SK-N-SH treated with all-trans-retinoic acid at 6 μM for 48 hours (cell line): ENCODE measurements around the gene LPP.
A peak's percentile ranks its signal among the peaks of the same experiment; 100 is the strongest.

ENCODE experiments used
- ATAC-seq: fragments of 200-7000 bp; cut with Tn5 transposase; 3 replicates; pipeline ENCODE4 v1.9.1; 2020; ENCODE audit warnings: mild to moderate bottlenecking, moderate library complexity
- BACH2 ChIP-seq: fragments of 250-450 bp; sonication (Bioruptor Pico); IDR thresholded peaks from 2 replicates; pipeline ENCODE4 v1.9.0; 2021; ENCODE audit warnings: mild to moderate bottlenecking, borderline replicate concordance
- CSDC2 ChIP-seq: fragments of 250-450 bp; sonication (Bioruptor Pico); IDR thresholded peaks from 2 replicates; pipeline ENCODE4 v1.5.0; 2020; ENCODE audit warnings: mild to moderate bottlenecking, moderate library complexity
- GLIS3 ChIP-seq: fragments of 250-450 bp; sonication (Bioruptor Pico); IDR thresholded peaks from 2 replicates; pipeline ENCODE4 v1.5.0; 2020; ENCODE audit warnings: mild to moderate bottlenecking, moderate library complexity
- ISL1 ChIP-seq: fragments of 250-450 bp; sonication (Bioruptor Pico); IDR thresholded peaks from 2 replicates; pipeline ENCODE4 v2.1.2; 2022; ENCODE audit warnings: mild to moderate bottlenecking, moderate library complexity
- OSR1 ChIP-seq: fragments of 250-450 bp; sonication (Bioruptor Pico); IDR thresholded peaks from 2 replicates; pipeline ENCODE4 v1.8.0; 2022; ENCODE audit warnings: moderate library complexity, mild to moderate bottlenecking, inconsistent platforms
- PPARA ChIP-seq: fragments of 250-450 bp; sonication (Bioruptor Pico); IDR thresholded peaks from 2 replicates; pipeline ENCODE4 v1.5.0; 2020; ENCODE audit warnings: mild to moderate bottlenecking, borderline replicate concordance
- RARB ChIP-seq: fragments of 250-450 bp; sonication (Bioruptor Pico); IDR thresholded peaks from 2 replicates; pipeline ENCODE4 v1.8.0; 2021; ENCODE audit warnings: mild to moderate bottlenecking, moderate library complexity
- SNAI2 ChIP-seq: fragments of 250-450 bp; sonication (Bioruptor Pico); IDR thresholded peaks from 2 replicates; pipeline ENCODE4 v1.5.0; 2020; ENCODE audit warnings: mild to moderate bottlenecking, moderate library complexity
- TOX ChIP-seq: fragments of 250-450 bp; sonication (Bioruptor Pico); IDR thresholded peaks from 2 replicates; pipeline ENCODE4 v1.8.0; 2021; ENCODE audit warnings: mild to moderate bottlenecking, moderate library complexity, borderline replicate concordance
- ZC3H10 ChIP-seq: fragments of 250-450 bp; sonication (Bioruptor Pico); IDR thresholded peaks from 2 replicates; pipeline ENCODE4 v1.5.1; 2021; ENCODE audit warnings: mild to moderate bottlenecking, moderate library complexity
- ZFP3 ChIP-seq: fragments of 250-450 bp; sonication (Bioruptor Pico); IDR thresholded peaks from 2 replicates; pipeline ENCODE4 v1.5.0; 2020; ENCODE audit warnings: mild to moderate bottlenecking, moderate library complexity
- ZFP30 ChIP-seq: fragments of 450-650 bp; formaldehyde crosslinking; IDR thresholded peaks from 2 replicates; pipeline ENCODE4 v1.5.0; 2022; ENCODE audit warnings: mild to moderate bottlenecking, moderate library complexity
- ZNF565 ChIP-seq: fragments of 450-650 bp; formaldehyde crosslinking; conservative IDR thresholded peaks from 2 replicates; pipeline ENCODE4 v1.5.0; 2020; ENCODE audit warnings: low read depth, mild to moderate bottlenecking, moderate library complexity
- ZNF70 ChIP-seq: fragments of 450-650 bp; formaldehyde crosslinking; IDR thresholded peaks from 2 replicates; pipeline ENCODE4 v1.5.0; 2020; ENCODE audit warnings: mild to moderate bottlenecking, moderate library complexity
- ZNF8 ChIP-seq: fragments of 450-650 bp; formaldehyde crosslinking; IDR thresholded peaks from 2 replicates; pipeline ENCODE4 v1.5.0; 2020; ENCODE audit warnings: mild to moderate bottlenecking, moderate library complexity
- TF ChIP-seq, protein P1 (sequence below): fragments of 250-450 bp; sonication (Bioruptor Pico); IDR thresholded peaks from 2 replicates; pipeline ENCODE4 v1.5.0; 2020; ENCODE audit warnings: mild to moderate bottlenecking, moderate library complexity
- TF ChIP-seq, protein P2 (sequence below): fragments of 250-450 bp; sonication (Bioruptor Pico); IDR thresholded peaks from 2 replicates; pipeline ENCODE4 v1.8.0; 2020; ENCODE audit warnings: mild to moderate bottlenecking, moderate library complexity, borderline replicate concordance
- TF ChIP-seq, protein P3 (sequence below): fragments of 250-450 bp; sonication (Bioruptor Pico); IDR thresholded peaks from 2 replicates; pipeline ENCODE4 v1.5.1; 2021; ENCODE audit warnings: mild to moderate bottlenecking, moderate library complexity

Gene LPP

DNA sequence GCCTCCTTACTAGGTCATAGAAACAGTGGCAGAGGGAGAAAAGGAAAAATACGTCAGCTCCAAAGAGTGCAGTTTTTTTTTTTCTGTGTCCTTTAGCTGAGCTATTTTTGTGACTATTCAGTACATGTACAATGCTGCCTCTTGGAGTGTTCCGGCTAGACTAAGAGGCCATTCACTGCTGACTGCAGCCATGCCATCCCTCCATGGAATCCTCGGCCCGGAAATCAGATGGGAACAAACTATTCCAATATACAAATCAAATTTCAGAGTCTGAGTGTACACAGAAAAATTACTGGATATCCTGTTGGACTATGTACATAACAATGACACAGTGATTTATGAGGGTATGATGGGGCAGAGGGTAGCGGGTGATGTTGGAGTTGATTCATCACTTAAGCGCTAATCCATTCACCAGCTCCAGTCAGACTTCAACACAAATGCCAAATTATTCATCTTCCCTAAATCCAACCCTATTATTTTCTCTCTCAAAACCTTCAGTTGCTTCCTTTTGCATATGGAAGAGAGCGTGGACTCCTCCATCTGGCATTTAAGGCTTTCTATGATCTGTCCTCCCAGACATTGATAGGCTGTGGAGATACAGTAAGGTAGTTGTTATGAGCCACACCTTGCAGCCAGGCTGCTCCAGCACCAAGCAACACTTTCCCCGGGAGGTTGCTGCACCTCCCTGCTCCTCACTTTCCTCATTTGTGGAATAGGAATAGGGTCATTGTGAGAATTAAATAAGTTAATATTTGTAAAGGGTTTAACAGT is 109.1 kb downstream of the LPP start:
- ATAC-seq: peak; percentile 66
- TF ChIP-seq CSDC2 (CRISPR knock-in tag): 0 out of 2 replicates have a peak, but pooled peaks have one; percentile 53
- peak; percentile 75 for TF ChIP-seq ISL1 (CRISPR knock-in tag)
- TF ChIP-seq RARB (CRISPR knock-in tag): no peak
- TF ChIP-seq ZNF70: peak; percentile 93; the same call in 1 of the 2 replicates

DNA sequence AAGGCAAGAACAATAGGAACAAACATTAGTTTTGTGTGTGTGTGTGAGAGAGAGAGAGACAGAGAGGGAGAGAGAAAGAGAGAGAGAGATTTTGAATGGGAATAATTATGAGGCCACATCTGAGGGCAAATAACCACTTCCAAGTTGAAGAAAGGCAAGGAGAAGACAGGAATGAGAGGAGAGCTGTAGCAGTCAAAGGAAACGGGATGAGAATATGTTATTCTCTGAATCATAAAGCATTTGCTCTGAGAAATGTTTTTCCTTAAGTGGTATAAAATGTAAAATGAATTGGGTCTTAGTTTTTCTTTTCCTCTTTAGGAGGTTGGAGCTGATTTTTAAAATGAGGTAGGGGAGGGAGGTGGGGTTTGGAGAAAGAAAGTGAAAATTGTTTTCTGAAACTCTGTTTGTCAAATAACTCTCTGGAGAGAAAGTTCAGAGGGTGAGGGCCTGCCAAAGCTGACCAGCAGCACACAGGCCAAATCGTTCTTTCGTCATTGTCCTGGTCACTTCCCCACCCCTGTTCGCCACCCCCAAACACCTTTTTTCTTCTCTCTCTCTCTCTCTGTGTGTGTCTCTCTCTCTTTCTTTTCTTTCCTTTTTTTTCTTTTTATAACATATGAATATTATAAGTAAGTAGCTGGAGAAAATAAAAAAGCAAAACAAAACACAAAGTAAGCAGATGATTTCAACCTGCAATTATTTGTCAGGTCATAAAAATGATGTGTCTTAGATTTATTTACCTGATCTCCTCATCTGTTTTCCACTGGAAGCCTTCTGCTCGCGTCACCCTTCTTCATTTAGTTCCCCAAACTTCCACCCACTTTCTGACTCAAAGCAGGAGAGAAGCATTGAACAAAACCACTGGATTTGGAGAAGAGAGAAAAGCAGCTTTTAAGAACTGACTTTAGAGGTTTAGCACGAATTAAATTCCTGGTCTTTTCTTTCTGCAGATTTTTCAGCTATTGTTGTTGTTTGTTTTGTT is 110.6 kb downstream of the LPP start:
- no peak for ATAC-seq
- 0 out of 2 replicates have a peak, but pooled peaks have one; percentile 4 for TF ChIP-seq CSDC2 (CRISPR knock-in tag)
- TF ChIP-seq ZFP3 (CRISPR knock-in tag): no peak
- no peak for TF ChIP-seq ZFP30 (CRISPR knock-in tag)

DNA sequence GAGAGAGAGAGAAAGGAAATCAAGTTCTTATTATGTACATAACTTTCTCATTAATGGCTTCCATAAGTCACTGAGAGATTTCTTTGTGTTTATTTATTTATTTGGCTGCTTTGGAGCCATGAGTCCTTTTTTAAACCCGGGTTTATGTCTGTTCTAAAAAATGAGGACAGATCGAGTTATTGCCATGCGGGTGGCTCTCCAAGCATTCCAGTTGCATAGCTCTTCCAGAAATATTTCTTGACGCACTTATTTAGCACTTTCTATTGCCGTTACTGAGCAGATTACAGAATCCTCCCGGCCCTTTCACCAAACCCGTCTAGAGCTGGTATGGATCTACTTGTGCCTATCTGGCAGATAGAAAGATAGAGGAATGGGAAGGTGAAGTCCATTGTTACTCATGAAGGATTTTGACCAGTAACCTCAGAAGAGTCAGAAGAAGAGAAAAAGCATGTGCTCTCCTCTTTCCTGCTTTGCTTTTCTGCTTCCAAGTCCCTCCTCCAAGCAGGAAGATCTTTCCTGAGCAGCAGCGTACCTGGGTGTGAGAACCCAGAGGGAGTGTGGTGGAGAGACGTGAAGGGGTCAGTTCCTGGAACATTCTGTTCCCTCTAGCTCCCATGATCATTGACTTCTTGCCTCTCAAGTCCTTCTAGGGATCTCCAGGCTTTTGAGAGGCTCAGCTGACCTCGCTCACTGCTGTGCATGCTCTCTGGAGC is 112.8 kb downstream of the LPP start:
- TF ChIP-seq CSDC2 (CRISPR knock-in tag) (no peak), ZNF565 (CRISPR knock-in tag) (no peak), ZC3H10 (CRISPR knock-in tag) (peak; percentile 50; the same call in 1 of the 2 replicates), SNAI2 (CRISPR knock-in tag) (no peak)
- TF ChIP-seq, protein P1, sequence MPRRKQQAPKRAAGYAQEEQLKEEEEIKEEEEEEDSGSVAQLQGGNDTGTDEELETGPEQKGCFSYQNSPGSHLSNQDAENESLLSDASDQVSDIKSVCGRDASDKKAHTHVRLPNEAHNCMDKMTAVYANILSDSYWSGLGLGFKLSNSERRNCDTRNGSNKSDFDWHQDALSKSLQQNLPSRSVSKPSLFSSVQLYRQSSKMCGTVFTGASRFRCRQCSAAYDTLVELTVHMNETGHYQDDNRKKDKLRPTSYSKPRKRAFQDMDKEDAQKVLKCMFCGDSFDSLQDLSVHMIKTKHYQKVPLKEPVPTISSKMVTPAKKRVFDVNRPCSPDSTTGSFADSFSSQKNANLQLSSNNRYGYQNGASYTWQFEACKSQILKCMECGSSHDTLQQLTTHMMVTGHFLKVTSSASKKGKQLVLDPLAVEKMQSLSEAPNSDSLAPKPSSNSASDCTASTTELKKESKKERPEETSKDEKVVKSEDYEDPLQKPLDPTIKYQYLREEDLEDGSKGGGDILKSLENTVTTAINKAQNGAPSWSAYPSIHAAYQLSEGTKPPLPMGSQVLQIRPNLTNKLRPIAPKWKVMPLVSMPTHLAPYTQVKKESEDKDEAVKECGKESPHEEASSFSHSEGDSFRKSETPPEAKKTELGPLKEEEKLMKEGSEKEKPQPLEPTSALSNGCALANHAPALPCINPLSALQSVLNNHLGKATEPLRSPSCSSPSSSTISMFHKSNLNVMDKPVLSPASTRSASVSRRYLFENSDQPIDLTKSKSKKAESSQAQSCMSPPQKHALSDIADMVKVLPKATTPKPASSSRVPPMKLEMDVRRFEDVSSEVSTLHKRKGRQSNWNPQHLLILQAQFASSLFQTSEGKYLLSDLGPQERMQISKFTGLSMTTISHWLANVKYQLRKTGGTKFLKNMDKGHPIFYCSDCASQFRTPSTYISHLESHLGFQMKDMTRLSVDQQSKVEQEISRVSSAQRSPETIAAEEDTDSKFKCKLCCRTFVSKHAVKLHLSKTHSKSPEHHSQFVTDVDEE (CRISPR knock-in tag): no peak
- TF ChIP-seq, all 23 proteins: peak for 1
- peak; percentile 21 for ATAC-seq

DNA sequence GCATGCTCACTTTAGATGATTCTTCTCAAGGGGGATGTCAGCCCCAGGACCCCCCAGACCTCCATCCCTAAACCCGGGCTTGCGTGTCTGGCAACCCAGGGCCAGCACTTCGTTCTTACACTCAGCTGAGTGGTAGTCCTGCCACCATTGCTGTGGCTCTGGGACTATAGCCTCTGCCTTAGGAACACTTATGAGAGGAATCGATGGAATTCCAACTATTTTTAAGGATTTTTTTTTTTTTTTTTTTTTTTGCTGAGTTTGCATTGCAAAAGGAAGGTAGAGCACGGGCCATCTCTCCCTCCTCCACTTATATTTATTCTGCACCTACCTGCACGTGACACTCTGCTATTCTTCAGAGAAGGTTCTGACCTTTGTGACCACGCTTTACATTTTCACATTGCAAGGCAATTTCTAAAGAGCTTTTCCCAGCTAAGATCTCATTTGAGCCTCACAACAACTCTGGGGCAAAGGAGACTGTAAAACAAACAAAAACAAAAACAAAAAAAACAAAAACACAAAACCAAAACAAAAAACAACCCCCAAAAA is 113.9 kb downstream of the LPP start:
- ATAC-seq: no peak
- TF ChIP-seq, protein P2, sequence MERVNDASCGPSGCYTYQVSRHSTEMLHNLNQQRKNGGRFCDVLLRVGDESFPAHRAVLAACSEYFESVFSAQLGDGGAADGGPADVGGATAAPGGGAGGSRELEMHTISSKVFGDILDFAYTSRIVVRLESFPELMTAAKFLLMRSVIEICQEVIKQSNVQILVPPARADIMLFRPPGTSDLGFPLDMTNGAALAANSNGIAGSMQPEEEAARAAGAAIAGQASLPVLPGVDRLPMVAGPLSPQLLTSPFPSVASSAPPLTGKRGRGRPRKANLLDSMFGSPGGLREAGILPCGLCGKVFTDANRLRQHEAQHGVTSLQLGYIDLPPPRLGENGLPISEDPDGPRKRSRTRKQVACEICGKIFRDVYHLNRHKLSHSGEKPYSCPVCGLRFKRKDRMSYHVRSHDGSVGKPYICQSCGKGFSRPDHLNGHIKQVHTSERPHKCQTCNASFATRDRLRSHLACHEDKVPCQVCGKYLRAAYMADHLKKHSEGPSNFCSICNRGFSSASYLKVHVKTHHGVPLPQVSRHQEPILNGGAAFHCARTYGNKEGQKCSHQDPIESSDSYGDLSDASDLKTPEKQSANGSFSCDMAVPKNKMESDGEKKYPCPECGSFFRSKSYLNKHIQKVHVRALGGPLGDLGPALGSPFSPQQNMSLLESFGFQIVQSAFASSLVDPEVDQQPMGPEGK: no peak
- no peak for TF ChIP-seq ZNF8 (CRISPR knock-in tag)
- no peak for TF ChIP-seq GLIS3 (CRISPR knock-in tag)
- no peak for TF ChIP-seq TOX (CRISPR knock-in tag)
- TF ChIP-seq OSR1: no peak
- TF ChIP-seq ZFP3 (CRISPR knock-in tag): no peak

DNA sequence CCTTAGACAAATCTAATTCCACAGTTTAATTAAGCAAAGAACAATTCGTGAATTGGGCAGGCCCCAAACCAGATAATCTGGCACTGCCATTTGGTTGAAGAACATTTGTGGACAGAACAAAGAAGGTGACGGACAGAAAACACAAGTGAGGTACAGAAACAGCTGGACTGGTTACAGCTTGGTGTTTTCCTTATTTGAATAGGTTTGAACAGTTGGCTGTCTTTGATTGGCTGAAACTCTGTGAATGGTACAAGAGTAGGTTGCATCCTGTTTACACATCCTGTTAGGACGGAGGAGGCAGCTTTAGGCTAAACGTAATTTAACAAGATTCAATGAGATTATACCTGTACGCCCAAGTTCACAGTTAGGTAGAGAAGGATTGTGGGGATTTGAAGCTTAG is 114.4 kb downstream of the LPP start:
- ATAC-seq: no peak
- TF ChIP-seq, protein P2: no peak
- TF ChIP-seq PPARA (CRISPR knock-in tag) (no peak), CSDC2 (CRISPR knock-in tag) (no peak), TOX (CRISPR knock-in tag) (no peak), RARB (CRISPR knock-in tag) (no peak), ZFP3 (CRISPR knock-in tag) (no peak), GLIS3 (CRISPR knock-in tag) (no peak), OSR1 (no peak), ZC3H10 (CRISPR knock-in tag) (no peak), BACH2 (no peak), ZNF70 (no peak), ISL1 (CRISPR knock-in tag) (no peak)
- TF ChIP-seq, protein P3, sequence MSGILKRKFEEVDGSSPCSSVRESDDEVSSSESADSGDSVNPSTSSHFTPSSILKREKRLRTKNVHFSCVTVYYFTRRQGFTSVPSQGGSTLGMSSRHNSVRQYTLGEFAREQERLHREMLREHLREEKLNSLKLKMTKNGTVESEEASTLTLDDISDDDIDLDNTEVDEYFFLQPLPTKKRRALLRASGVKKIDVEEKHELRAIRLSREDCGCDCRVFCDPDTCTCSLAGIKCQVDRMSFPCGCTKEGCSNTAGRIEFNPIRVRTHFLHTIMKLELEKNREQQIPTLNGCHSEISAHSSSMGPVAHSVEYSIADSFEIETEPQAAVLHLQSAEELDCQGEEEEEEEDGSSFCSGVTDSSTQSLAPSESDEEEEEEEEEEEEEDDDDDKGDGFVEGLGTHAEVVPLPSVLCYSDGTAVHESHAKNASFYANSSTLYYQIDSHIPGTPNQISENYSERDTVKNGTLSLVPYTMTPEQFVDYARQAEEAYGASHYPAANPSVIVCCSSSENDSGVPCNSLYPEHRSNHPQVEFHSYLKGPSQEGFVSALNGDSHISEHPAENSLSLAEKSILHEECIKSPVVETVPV (CRISPR knock-in tag): no peak
